ENCODE data around the gene DAB2IP. TPM values are rescaled to one million over a fixed set of nuclear protein-coding genes. Genes with fewer than 3 reads are reported as not detected.

DAB2IP gene
- total RNA-seq, 3 donors from 2014 or later = 109 to 157 (median 111) TPM

- intact Hi-C loops (cut with DNase I, micrococcal nuclease) = no loop called here
- TF ChIP-seq CTCF (IDR thresholded peaks at IDR 0.05) = no peak
- DNase-seq (no peak), ATAC-seq (no peak)
- Histone ChIP-seq H3K4me1 (ENCODE audit: low read depth) (peaks cover 27% of the 10 kb centered on the region), H3K9me3 (no peaks in the 10 kb centered on the region), H3K36me3 (ENCODE audit: low read depth) (no peaks in the 10 kb centered on the region), H3K4me3 (no peak overlapping the region)
These were observed 95.4 kb downstream of the DAB2IP start for GRCh38 chr9:121746866-121747265.

GRCh38 chr9:121748074-121748473, 96.6 kb downstream of the DAB2IP start:
- intact Hi-C loops (cut with DNase I, micrococcal nuclease) = no loop called here
- peaks cover 21% of the 10 kb centered on the region for H3K4me1 ChIP-seq (ENCODE audit: low read depth)

GRCh38 chr9:121748727-121749423, 97.4 kb downstream of the DAB2IP start:
- ATAC-seq = no peak
- DNase-seq = no peak
- no peak for TF ChIP-seq CTCF (IDR thresholded peaks at IDR 0.05)
- H3K4me3 ChIP-seq = no peak overlapping the region
- H3K4me1 ChIP-seq (ENCODE audit: low read depth) = peaks cover 21% of the 10 kb centered on the region
- H3K36me3 ChIP-seq (ENCODE audit: low read depth) = no peaks in the 10 kb centered on the region
- intact Hi-C loops (cut with DNase I, micrococcal nuclease) = no loop called here
- H3K9me3 ChIP-seq = no peaks in the 10 kb centered on the region

More at GRCh38 chr9:121748074-121748473, 96.6 kb downstream of the DAB2IP start:
- ATAC-seq = no peak
- Histone ChIP-seq H3K36me3 (ENCODE audit: low read depth) (no peaks in the 10 kb centered on the region), H3K9me3 (no peaks in the 10 kb centered on the region), H3K4me3 (no peak overlapping the region)
- DNase-seq = no peak
- no peak for TF ChIP-seq CTCF (IDR thresholded peaks at IDR 0.05)

GRCh38 chr9:121749614-121750013, 98.2 kb downstream of the DAB2IP start:
- intact Hi-C loops (cut with DNase I, micrococcal nuclease) = no loop called here
- H3K4me1 ChIP-seq (ENCODE audit: low read depth) = peaks cover 13% of the 10 kb centered on the region
- H3K36me3 ChIP-seq (ENCODE audit: low read depth) = no peaks in the 10 kb centered on the region
- no peak overlapping the region for H3K4me3 ChIP-seq
- no peaks in the 10 kb centered on the region for H3K9me3 ChIP-seq
- DNase-seq (no peak), ATAC-seq (no peak)
- TF ChIP-seq CTCF (IDR thresholded peaks at IDR 0.05) = no peak

GRCh38 chr9:121750259-121750714, 98.9 kb downstream of the DAB2IP start:
- peak; percentile 26 for ATAC-seq
- intact Hi-C loops (cut with DNase I, micrococcal nuclease) = no loop called here
- H3K36me3 ChIP-seq (ENCODE audit: low read depth) = no peaks in the 10 kb centered on the region
- no peak for TF ChIP-seq CTCF (IDR thresholded peaks at IDR 0.05)
- no peak for DNase-seq
- no peaks in the 10 kb centered on the region for H3K9me3 ChIP-seq
- H3K4me3 ChIP-seq = no peak overlapping the region
- peaks cover 7% of the 10 kb centered on the region for H3K4me1 ChIP-seq (ENCODE audit: low read depth)
